ENCODE measurements around the gene KLHDC2.
"Not testable (repeated sequence)": the region's sequence is repeated elsewhere in the genome, so short reads cannot be mapped to it uniquely, and the experiment has no call there.

DNA sequence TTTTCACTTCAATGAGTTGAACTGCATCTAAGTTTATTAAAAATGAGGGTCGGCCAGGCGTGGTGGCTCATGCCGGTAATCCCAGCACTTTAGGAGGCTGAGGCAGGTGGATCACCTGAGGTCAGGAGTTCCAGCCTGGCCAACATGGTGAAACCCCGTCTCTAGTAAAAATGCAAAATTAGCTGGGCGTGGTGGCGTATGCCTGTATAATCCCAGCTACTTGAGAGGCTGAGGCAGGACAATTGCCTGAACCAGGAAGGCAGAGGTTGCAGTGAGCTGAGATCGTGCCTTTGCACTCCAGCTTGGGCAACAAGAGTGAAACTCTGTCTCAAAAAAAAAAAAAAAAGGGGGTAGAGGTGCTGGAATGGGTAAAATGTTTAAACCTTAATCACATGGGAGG is 13.1 kb downstream of the KLHDC2 start:
- TF ChIP-seq, protein P1, sequence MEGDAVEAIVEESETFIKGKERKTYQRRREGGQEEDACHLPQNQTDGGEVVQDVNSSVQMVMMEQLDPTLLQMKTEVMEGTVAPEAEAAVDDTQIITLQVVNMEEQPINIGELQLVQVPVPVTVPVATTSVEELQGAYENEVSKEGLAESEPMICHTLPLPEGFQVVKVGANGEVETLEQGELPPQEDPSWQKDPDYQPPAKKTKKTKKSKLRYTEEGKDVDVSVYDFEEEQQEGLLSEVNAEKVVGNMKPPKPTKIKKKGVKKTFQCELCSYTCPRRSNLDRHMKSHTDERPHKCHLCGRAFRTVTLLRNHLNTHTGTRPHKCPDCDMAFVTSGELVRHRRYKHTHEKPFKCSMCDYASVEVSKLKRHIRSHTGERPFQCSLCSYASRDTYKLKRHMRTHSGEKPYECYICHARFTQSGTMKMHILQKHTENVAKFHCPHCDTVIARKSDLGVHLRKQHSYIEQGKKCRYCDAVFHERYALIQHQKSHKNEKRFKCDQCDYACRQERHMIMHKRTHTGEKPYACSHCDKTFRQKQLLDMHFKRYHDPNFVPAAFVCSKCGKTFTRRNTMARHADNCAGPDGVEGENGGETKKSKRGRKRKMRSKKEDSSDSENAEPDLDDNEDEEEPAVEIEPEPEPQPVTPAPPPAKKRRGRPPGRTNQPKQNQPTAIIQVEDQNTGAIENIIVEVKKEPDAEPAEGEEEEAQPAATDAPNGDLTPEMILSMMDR (IDR thresholded peaks at IDR 0.05) = not testable (repeated sequence)
- not testable (repeated sequence) for TF ChIP-seq ZFX (IDR thresholded peaks at IDR 0.05; ENCODE audit: borderline replicate concordance)

All from 22Rv1 (cell line).